HT-29 (cell line): ENCODE results near the gene IL2RG. TPM values are rescaled to one million over a fixed set of nuclear protein-coding genes. Genes with fewer than 3 reads are reported as not detected.
A peak's percentile ranks its signal among the peaks of the same experiment; 100 is the strongest.

Experiments
- DNase-seq: peaks from one replicate; pipeline ENCODE4 v3.0.0-alpha.2; 2015; ENCODE audit warnings: low spot score
- small RNA-seq: library from RNA; depleted of rRNA; stranded (forward); fragments of <200 nt; gene quantifications from one replicate; pipeline ENCODE3, GENCODE V24; 2014
- total RNA-seq: library from RNA; depleted of rRNA; stranded (reverse); fragments of >200 nt; shearing (Covaris generic); gene quantifications from 2 replicates; pipeline ENCODE4 v1.2.3, GENCODE V29; 2014; rRNA removed

IL2RG gene
- total RNA-seq, 1 experiment from 2014 or later: not detected

DNA sequence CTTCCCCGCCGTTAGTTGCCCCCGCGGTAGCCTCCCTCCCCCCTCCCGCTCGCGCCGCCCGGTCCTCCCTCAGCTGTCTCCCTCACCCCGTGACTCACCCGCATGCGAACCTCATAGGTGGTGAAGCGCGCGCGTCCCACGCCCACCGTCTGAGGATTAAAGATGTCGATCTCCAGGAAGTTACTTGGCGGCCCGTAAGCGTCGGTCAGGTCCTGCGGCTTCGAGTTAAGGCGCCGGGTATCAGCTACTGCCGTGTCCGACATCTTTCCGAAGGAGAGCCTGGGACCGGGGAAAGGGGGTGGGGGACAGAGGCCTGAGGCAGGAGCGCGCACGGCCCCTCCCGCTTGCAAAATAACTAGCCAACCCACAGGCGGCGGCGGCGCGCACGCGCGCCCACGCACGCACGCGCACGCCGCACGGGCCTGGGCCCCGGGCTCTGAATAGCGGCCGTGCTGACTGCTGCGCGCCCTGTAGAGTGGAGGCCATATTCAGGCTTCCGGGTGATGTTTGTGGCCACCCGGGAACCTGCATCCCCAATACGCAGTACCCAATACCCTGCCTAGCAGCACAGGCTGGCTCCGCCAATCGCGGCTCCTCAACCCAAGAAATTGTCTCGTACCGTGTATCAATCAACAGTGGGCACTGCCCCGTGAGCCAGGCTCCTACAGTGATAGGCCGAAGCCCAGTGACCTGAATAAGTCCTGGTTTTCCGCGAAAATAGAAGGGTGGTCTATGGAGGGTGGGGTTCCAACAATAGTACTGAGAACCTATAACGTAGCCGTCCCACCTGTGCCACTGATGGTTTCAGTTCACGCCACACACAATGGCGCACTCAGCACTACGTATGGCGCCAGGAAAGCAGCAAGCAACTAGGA, 43.1 kb downstream of the IL2RG start, which contains the start of gene SNX12:
Gene SNX12, minus strand, starts transcription at position 291 of the 875 bp plus-strand sequence. Its CDS starts 28 bp downstream, at position 263.
- peak; percentile 84 for DNase-seq

DNA sequence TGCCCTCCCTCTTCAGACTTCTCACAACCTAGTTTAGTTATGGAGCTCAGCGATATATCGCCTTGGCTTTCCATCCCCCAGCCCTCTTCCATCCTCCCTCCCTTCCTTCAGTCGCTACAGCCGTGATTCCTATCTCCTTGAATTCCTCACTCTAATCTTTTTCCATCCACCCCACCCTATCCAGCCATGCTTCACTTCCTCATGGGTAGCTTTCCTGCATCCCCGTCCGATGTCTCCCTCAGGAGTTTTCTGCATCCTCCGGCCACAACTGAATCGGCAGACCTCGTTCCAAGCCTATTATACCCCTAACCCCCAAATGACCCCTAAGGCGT, 43.7 kb downstream of the IL2RG start:
- no peak for DNase-seq

DNA sequence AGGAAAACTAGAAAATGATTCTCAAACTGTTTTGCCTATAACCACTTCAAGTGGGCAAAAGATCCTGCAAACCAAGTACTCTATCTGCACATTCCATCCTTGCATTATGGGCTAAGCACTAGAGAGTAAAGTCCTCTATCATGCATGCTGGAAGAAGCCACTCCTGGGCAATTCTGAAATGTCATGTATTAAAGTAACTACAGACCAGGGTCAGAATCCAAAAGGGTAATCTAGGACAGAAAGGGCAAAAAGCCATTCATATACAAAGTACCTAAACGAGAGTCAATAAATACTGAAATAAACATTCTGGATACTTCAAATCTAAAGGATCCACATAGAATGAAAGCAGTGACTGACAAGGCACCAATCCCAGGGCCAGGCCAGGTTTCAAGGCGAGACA, 44.3 kb downstream of the IL2RG start:
- DNase-seq: no peak

DNA sequence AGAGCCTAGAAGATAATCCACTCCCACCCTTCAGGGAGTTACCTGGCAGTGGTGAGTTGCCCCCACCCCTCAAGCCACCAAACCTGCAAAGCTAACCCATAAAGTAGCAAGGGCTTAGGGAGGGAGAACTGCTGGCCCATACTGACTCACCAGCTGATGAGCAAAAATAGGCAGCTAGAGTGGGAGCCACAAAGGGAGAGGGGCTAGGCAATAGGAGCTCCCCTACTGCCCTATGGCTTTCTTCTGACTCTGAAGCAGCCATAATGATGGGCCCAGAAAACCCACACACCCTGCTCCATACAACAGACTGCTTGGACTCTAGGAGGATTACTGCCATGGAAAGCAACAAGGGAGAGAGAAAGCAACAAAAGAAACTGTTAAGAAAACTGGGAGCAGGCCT, 51.2 kb downstream of the IL2RG start:
- DNase-seq: no peak

DNA sequence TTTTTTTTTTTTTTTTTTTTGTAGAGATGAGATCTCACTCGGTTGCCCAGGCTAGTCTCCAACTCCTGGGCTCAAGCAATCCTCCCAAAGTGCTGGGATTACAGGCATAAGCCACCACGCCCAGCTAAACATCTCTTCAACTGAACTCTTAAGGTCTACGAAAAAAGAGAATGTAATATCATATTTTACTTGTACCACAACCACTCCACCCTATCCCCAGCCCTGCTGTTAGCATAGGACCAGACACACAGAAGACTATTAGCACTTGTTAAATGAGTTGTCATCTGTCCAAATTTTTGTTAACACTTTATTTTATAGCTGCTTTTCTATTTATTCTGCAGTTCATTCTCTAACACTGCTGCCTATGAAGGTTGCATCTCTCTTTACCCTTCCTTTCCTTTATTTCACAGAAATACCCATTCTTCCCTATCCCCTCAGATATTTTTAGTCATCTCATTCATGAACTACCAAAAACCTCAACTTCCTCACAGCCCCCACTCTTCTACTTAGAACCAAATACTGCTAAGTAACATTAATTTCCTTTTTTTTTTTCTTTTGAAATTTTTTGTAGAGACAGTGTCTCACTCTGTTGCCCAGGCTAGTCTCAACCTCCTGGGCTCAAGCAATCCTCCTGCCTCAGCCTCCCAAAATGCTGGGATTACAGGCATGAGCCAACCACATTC, 53.4 kb downstream of the IL2RG start:
- no peak for DNase-seq

Small RNA genes lying within 50 kb of the gene (small RNA-seq; reads per million reads assigned to genes)
- not detected for gene CXorf65

Other genes starting within 250 kb of the IL2RG start
- not detected in 2 replicates for gene TEX11, start 202.9 kb downstream of the IL2RG start, total RNA-seq
- gene SLC7A3, start 180.5 kb downstream of the IL2RG start, total RNA-seq: not detected in 2 replicates
- 52.1 and 59.7 TPM in 2 replicates for gene SNX12, start 43.2 kb downstream of the IL2RG start, total RNA-seq
- gene FOXO4, start 15.7 kb downstream of the IL2RG start, total RNA-seq: 9.4 and 11.1 TPM in 2 replicates
- gene CXorf65, start 4.8 kb downstream of the IL2RG start, total RNA-seq: not detected in 2 replicates
- 21.4 and 36.2 TPM in 2 replicates for gene MED12, start 7.0 kb upstream of the IL2RG start, total RNA-seq
- 0.13 TPM in 1 of 2 replicates, not detected in the other for gene NLGN3, start 33.3 kb upstream of the IL2RG start, total RNA-seq
- gene GJB1, start 111.6 kb upstream of the IL2RG start, total RNA-seq: 45.9 and 52.6 TPM in 2 replicates
- gene ZMYM3, start 142.6 kb upstream of the IL2RG start, total RNA-seq: 24.3 and 25.1 TPM in 2 replicates
- gene NONO, start 172.1 kb upstream of the IL2RG start, total RNA-seq: 400 and 406 TPM in 2 replicates
- gene ITGB1BP2, start 190.2 kb upstream of the IL2RG start, total RNA-seq: 1.7 and 2.2 TPM in 2 replicates